Esophagus muscularis mucosa (tissue), 4 donors: Measurements from ENCODE around the gene ULK4.

Experiments
- EP300 ChIP-seq: sonication (generic); formaldehyde crosslinking; IDR thresholded peaks from one replicate; pipeline ENCODE4 v1.6.1; 2017; ENCODE audit warnings: antibody characterized with exemption
- POLR2A ChIP-seq: fragments of 450-650 bp; IDR thresholded peaks from one replicate; pipeline ENCODE4 v1.6.1; 2017; ENCODE audit warnings: antibody characterized with exemption, moderate library complexity, mild to moderate bottlenecking, low read depth
- TF ChIP-seq, protein P1 (sequence below), 3 experiments: fragments of 200-600 bp in 2 of 3; fragments of 450-650 bp in 1 of 3; sonication (generic) in 2 of 3; IDR thresholded peaks; one replicate each; pipeline ENCODE4 v1.5.1; 2017 to 2019; ENCODE audit warnings: antibody characterized with exemption in 3 of 3, mild to moderate bottlenecking in 2 of 3, moderate library complexity in 1 of 3

DNA sequence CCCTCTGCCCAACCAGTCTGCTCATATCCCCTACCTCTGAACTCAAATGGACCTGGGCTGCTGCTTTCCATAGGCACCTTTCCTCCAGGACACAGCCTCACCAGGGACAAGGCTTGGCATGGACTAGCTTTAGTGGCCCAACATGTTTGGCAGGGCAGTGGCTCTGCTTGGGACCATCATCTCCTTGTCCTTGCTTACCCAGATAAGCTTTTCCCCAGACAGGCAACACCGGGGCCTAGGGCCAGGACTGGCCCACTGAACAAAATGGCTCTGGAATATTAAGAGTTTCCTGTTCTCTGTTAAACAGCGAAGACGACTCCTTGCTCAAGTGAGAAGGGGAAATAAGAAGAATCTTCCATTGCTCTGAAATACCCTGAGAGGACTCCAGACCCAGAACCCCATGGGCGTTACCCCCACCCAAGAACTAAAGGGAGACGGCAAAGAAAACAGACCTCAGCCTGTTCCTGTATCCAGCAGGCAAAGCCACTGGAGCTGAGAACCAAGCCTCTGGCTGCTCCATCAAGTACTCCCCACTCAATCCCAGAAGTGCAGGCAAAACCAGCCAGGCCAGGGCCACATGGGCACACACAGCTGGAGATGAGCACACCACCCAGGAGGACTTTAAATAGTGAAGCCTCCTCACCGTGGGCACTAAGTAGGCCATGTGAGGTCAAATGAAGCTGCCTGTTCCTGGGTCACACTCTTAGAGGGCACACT lies 717.1 kb downstream of the ULK4 start:
- TF ChIP-seq, protein P1, sequence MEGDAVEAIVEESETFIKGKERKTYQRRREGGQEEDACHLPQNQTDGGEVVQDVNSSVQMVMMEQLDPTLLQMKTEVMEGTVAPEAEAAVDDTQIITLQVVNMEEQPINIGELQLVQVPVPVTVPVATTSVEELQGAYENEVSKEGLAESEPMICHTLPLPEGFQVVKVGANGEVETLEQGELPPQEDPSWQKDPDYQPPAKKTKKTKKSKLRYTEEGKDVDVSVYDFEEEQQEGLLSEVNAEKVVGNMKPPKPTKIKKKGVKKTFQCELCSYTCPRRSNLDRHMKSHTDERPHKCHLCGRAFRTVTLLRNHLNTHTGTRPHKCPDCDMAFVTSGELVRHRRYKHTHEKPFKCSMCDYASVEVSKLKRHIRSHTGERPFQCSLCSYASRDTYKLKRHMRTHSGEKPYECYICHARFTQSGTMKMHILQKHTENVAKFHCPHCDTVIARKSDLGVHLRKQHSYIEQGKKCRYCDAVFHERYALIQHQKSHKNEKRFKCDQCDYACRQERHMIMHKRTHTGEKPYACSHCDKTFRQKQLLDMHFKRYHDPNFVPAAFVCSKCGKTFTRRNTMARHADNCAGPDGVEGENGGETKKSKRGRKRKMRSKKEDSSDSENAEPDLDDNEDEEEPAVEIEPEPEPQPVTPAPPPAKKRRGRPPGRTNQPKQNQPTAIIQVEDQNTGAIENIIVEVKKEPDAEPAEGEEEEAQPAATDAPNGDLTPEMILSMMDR (IDR thresholded peaks at IDR 0.05): no peak
- no peak for TF ChIP-seq POLR2A
- no peak for TF ChIP-seq EP300
